Sciatic nerve (tissue), 2 donors: Measurements from ENCODE around the gene RPS14. TPM values are rescaled to one million over a fixed set of nuclear protein-coding genes. Genes with fewer than 3 reads are reported as not detected.
A peak's percentile ranks its signal among the peaks of the same experiment; 100 is the strongest.

Experiments used
- ATAC-seq: fragments of 200-7000 bp; cut with Tn5 transposase; one replicate; pipeline ENCODE4 v1.9.1; 2020; ENCODE audit warnings: mild to moderate bottlenecking, moderate library complexity
- DNase-seq: peaks from one replicate; pipeline ENCODE4 v3.0.0-alpha.2; 2020; ENCODE audit warnings: low spot score
- intact Hi-C: fragments of 100-400 bp; cut with DNase I; formaldehyde crosslinking; loops from one replicate; pipeline ENCODE4 v1.14.2; 2022
- total RNA-seq: library from RNA; stranded (reverse); fragmentation: NEBNext Ultra II Directional; extraction: Animal tissue kit (Norgen Biotek cat#: 25700); gene quantifications from one replicate; pipeline ENCODE4 v1.2.1, GENCODE V29; 2021
- donor health status: DM: no; HTN: no; CAD: no.
- donor health status: DM: no; HTN: no; CAD: no.

RPS14 gene
- total RNA-seq, 1 donor from 2014 or later, result 1,412 TPM

DNA sequence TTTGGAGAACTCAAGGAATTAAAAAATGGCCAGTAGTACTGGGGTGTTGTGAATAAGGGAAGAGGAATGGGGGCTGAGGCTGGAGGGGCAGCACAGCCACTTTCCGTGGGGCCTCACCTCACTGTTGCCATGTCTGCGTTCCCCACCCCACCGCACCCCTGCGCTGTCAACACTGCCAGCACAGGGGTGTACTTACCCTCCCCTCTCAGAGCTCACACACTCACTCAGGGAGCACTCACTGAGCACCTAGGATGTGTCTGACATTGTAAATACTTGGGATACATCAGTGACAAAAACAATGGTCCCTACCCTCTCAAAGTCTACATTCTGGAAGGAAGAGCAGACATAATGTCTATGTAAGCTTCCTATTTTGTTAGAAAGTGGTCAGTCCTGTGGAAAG is 3.4 kb upstream of the RPS14 start:
- intact Hi-C loops, result no loop called here
- ATAC-seq, result no peak

DNA sequence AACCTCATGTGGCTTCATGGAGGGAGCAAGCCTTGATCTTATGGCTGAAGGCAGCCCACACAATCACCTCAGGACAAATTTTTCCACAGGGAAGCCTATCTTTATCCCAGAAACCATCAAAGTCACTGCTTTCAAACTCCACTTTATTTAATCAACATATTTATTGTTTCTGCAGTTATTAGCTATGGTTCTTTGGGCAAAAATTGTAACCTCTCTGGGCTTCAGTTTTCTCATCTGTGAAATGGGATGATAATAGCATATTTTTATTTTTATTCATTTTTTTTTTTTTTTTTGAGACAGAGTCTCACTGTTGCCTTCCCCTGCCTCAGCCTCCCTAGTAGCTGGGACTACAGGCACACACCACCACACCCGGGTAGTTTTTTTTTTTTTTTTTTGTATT is 2.1 kb upstream of the RPS14 start:
- intact Hi-C loops, result no loop called here
- DNase-seq, result no peak
- ATAC-seq, result no peak

More for the DNA sequence above, 3.4 kb upstream of the RPS14 start:
- no peak for DNase-seq

DNA sequence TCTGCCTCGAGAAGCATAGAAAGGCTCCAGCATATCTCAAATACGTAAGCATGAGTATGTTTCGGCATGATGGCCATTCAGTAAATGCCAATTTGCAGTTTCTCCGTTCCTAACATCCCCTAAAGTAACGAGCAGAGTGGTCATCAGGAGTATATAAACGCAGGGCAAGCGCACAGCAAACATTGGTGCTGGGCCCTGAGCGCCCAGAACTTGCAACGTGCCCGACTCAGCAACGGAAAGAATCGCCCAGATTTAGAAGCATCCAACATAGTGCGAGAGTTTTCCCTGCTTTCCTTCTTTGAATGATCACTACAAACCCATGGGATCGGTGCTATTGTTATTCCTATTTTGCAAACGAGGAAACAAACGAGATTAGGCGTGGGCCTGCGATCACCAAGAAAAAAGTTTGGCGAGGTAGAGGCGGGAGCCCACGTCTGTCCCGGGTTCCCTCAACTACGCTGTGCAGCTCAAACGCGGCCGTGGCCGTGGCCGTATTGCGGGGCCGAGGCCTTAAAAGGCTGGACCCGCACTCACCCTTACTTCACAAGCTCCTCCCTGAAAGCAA is 505 bp downstream of the RPS14 start:
- no peak for DNase-seq

DNA sequence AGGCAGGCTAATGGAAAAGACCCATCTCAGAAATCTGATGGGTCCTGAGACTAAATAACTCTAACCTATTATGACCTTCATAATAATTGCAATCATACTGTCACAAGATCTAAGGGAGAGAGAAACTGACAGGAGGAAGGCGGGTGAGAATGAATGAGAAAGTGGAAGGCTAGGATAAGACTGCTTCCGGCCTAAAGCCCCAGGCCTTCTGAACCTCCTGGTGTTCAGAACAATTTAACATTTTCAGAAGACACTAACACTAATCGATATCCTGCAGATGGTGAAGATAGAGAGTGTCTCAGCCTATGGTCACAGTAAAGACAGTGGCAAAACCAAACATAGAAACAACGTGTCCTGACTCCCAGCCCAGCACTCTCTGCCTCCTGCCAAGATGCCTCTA is 1.2 kb downstream of the RPS14 start:
- DNase-seq (no peak), ATAC-seq (no peak)
- intact Hi-C loops, result no loop called here

More for the DNA sequence above, 505 bp downstream of the RPS14 start:
- peak; percentile 72 for ATAC-seq
- intact Hi-C loops, result no loop called here

DNA sequence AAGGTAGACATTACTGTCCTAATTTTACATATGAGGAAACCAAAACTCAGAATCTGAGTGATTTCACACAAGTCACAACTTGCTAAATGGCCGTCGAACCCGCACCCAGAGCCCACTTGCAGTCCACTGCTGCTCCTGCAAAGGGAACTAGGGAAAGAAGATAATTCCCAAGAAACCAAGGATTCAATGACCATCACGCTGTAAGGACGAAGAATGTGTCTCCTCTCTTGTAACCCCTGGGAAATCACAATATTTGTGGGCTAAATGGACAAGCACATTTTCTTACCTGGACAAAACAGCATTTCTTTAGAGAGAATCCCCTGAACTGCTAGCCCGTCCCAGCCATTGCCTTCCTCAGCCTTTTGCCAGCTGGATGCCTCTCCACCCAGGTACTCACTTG is 2.4 kb downstream of the RPS14 start:
- no peak for ATAC-seq
- DNase-seq, result no peak
- intact Hi-C loops, result no loop called here

DNA sequence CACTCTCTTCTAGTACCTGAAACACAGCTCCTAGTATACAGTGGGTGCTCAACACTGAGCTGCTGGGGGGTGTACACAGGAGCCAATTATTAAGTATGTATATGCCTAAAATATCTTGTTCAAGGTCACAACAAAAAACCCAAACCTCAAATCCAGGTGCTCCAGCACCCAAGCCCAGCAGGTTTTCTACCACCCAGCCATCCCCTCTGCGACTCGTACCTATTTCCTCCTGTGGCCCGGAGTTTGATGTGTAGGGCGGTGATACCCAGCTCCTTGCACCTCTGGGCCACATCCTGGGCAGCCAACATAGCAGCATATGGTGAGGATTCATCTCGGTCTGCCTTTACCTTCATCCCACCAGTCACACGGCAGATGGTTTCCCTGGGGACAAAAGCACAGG is 3.0 kb downstream of the RPS14 start:
- no peak for ATAC-seq
- intact Hi-C loops, result no loop called here
- no peak for DNase-seq

DNA sequence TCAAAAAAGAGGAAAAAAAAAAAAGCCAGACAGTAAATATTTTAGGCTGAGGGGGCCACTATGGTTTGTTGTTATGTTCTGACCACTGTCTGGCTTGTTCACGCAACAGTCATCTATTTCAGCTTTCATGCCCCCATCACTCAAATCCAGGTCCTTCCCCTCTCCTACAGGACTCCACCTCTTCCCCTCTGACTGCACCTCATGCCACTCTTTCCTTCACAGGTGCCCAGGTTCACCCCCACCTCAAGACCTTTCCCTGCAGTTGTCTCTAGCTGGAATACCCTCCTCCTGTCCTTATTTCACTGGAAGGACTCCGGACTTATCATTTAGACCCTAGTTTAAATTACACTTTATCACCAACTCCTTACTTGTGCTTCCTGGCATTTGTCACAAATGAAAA is 3.5 kb downstream of the RPS14 start:
- intact Hi-C loops, result no loop called here
- ATAC-seq, result no peak
- no peak for DNase-seq

DNA sequence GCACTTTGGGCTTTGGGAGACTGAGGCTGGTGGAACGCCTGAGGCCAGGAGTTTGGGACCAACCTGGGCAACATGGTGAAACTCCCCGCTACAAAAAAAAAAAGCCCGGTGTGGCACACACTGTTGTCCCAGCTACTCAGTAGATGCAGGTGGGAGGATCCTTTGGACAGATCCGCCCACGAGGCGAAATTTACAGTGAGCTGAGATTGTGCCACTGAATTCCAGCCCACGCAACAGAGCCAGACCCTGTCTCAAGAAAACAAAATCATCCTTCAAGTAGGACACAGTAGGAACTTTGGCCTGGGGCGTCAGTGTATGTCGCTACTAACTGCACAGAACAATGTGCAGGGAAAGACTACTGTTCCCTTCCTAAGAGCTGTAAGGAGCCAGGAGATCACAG is 4.8 kb downstream of the RPS14 start:
- ATAC-seq (no peak), DNase-seq (no peak)
- intact Hi-C loops, result no loop called here

DNA sequence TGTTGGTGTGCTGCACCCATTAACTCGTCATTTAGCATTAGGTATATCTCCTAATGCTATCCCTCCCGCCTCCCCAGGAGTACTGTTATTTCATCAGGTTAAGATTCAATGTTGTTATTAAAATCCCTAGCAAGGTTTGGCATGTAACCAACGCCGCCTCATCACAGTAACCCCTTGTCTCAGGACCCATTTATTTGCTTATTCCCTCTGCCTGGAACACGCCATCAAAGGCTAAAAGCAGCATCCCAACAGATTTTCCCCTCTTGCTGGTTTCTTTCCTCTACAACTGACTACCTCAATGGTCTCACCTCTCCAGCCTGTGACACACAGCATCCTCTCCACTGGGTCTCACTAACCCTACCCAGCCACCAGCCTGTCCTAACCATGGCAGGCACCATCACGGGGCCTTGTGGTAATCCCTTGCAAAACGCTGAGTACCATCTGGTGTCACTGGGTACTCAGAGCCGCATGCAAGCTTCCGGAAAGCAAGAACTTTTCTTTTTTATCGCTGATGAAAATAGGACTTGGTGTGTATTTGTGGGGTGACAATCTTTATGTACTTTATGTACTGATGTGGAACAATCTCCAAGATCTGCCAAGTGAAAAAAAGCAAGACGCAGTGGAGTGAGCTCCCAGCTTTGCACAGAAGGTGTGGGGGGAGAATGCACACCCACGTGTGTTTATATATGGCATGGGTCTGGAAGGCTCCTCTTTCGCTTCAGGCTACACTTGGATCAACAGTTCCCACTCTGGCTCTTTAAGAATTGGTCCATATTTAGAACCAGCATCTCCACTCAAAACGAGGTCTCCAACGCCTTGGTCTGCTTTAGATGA is 6.1 kb downstream of the RPS14 start:
- DNase-seq (no peak), ATAC-seq (no peak)
- intact Hi-C loops, result no loop called here

DNA sequence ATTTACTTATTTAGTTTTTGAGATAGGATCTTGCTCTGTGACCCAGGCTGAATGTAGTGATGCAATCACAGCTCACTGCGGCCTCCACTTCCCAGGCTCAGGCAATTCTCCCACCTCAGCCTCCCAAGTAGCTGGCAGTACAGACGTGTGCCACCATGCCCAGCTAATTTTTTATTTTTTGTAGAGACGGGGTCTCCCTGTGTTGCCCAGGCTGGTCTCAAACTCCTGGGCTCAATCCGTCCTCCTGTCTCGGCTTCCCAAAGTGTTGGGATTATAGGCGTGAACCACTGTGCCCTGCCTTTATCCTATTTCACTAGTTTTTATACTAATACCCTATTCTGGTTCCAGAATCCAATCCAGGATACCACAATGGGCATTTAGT is 6.8 kb downstream of the RPS14 start:
- ATAC-seq (no peak), DNase-seq (no peak)
- intact Hi-C loops, result no loop called here

DNA sequence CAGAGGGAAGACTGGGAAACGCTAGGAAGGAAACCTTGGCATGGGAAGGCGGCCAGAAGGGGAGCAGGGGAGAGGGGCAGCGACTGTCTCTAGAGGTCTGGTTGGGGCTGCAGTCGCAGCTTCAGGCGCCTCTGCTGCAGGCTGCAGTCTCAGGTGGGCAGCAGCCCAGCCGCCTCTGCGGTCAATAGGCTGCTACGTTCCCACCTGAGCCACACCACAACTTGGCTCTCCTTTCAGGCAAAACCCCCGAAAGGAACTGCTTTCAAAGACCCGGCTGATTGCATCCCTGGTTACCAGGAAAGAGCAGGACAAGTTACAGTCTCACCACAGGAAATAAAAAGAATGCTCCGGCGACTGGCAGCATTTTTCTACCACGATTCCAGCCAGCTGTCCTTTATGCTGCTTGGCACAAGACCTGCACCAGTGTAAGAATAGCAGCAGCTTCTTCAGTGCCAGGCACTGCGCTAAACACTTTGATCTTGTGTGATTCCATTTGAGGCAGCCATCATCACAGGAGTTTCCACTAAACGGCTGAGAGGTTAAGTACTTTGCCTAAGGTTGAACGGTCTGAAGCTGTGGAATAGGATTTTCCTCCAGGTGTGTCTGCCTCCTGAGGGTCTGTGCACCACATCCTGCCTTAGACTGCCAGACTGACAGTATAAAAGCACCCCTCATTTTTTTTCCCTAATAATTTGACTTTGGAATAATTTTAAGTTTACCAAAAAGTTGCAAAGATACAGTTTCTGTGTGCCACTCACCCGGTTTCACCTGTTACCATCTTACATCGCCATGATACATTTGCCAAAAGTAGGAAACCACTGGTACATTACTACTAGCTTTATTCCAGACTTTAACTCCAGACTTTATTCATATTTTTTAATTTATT is 7.5 kb downstream of the RPS14 start:
- intact Hi-C loops, result no loop called here
- DNase-seq (no peak), ATAC-seq (peak; percentile 23)

DNA sequence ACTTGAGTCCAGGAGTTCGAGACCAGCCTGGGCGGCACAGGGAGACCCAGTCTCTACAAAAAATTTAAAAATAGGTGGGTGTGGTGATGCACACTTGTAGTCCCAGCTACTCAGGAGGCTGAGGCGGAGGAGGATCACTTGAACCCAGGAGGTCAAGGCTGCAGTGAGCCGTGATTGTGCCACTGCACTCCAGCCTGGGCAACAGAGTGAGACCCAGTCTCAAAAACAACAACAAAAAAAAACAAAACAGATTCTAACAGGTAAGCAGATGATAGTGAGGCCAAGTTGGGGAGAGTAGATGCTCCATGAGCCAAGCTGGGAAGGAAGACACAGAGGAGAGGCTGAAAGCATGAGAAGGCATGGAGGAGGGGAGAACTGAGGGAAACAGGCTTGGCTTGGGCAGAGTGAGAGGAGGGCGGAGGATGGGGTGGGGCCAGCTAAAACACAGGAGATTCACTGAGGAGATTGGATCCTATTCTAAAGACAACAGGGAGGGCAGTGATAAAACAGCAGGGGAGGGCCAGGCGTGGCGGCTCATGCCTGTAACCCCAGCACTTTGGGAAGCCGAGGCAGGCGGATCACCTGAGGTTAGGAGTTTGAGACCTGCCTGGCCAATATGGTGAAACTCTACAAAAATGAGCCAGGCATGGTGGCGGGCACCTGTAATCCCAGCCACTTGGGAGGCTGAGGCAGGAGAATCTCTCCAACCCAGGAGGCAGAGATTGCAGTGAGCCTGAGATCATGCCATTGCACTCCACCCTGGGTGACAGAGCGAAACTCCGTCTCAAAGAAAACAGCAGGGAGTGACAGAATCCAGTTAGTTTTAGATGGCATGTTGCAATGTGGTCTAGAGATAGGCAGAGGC is 8.4 kb downstream of the RPS14 start:
- ATAC-seq, result peak; percentile 14
- intact Hi-C loops, result no loop called here
- no peak for DNase-seq

DNA sequence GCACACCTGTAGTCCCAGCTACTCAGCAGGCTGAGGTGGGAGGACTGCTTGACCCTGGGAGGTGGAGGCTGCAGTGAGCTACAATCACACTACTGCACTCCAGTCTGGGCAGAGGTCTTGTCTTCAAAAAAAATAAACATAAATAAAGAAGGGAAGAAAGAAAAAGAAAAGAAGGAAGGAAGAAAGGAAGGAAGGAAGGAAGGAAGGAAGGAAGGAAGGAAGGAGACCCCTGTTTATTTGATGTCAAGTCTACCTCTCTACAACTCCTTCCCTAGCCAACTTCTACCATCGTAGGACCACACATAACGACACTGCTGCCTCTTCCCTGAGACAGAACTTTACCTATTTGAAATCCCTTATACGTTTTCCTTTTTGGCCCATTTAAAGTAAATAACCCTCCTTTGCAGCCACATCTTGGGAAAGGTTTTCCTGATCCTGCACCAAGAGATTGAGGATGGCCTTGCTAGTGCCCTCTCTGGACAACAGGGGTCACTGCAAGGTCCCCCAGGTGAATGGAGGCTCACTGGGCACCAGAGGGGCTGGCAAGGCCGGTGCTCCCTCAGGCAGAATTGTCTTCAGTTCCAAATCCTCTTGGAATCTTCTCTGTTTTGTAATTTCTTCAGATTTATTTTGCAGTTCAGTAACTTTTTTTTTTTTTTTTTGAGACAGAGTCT is 10.5 kb downstream of the RPS14 start:
- ATAC-seq (no peak), DNase-seq (no peak)
- intact Hi-C loops, result no loop called here

DNA sequence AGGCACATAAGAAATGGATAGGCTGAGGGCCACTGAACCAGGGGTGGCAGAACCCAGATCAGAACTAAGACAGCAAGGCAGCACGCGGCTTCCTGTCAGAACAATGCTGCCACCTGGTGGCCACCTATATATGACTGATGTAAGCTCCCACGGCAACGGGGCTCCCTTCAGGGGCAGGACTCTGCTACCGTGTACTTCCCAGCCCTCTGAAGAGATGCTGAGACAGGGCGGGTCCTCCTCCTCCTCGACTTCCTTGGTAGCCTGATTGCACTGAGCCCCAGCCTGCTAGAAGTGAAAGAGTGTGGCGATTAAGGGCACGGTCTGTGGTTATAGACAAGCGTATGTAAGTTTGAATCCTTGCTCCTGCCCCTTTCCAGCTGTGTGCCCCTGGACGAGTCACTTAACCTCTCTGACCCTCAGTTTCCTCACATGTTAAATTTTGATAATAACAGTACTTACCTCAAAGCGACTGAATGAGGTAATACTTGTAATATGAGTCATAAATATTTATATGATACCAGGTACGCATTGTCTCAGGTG is 13.3 kb downstream of the RPS14 start:
- DNase-seq (peak; percentile 95), ATAC-seq (peak; percentile 92)
- intact Hi-C loops, result no loop called here

DNA sequence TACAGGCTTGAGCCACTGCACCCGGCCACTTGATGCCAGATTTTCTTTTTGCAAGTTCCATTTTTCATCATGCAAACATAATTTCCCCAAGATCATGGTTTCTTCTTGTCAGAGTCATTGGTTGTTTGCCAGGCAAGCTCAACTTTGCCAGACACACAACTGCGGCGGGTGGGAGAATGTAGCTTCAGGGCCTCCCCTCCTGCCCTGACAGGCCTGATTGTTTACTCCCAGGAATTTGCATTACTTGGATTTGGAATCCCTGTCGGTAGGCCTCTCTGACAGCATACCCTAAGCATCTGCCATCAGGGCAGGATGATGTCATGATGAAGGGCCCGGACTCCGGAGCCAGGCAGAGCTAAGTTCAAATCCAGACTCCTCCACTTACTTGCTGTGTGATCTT is 15.1 kb downstream of the RPS14 start:
- ATAC-seq (no peak), DNase-seq (no peak)
- intact Hi-C loops, result no loop called here

DNA sequence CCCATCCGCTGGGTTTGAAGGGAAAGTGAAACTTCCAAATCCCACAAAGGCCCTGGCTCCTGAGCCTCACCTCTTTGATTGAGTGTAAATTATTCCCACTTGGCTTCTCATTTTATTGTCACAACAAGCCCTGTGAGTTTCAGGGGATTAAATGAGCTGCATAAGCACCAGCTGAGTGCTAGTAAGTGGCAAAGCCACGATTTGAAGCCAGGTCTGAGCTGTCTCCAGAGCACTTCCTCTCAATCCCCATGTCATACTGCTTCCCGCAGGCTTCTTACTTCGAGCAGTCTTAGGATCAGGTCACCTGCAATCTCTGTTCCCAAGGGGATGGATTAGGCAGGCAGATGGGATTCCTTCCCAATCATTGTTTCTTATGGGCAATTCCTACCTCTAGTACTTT is 18.0 kb downstream of the RPS14 start:
- ATAC-seq, result no peak
- intact Hi-C loops, result no loop called here
- DNase-seq, result no peak

DNA sequence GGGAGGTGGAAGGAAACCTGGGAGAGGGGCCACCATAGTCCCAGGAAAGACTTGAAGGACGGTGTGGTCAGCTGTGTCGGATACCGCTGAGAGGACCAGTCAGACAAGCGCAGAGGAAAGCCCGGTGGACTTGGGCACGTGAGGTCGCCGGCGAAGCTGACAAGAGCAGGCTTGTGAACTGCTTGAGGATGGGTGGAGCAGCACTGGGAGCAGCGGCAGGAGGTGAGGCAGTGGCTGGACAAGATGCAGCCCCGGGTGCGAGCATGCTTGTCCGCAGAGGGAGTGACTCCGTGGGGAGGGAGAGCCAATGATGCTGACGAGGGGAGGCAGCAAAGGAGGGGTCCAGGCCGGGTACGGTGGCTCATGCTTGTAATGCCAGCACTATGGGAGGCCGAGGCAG is 18.5 kb downstream of the RPS14 start:
- no peak for ATAC-seq
- intact Hi-C loops, result no loop called here
- DNase-seq, result no peak

DNA sequence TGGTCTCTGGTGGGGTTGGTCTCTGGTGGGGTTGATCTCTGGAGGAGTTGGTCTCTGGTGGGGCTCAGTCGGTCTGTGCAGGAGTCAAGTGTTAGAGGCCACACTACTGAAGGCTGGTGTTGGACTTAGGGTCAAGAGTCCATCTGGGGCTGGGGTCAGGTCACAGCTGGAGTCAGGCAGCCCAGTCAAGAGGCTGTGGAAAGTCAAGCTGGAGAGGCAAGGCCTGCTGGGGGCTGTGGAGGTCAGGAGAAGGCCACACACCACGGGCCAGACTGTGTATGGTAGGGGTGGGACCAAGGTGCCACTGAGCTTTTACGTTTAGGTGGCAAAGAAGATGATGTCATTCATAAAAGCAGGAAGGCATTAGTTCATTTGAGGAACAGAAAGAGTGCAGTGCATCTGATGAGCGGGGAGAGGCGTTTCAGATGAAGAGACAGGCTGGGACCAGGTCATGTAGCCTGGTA is 20.1 kb downstream of the RPS14 start:
- no peak for DNase-seq
- intact Hi-C loops, result no loop called here
- ATAC-seq, result no peak
